GM20431 (cell line): ENCODE data around the gene GNL2.

Experiments used
- in situ Hi-C: fragments of 300-500 bp; cut with MseI, MboI; formaldehyde crosslinking; loops from one replicate; pipeline ENCODE4 v1.15.0; 2020; ENCODE audit warnings: low sequenced_read_pairs; ENCODE audit not compliant: unreplicated experiment

The GNL2 gene

DNA sequence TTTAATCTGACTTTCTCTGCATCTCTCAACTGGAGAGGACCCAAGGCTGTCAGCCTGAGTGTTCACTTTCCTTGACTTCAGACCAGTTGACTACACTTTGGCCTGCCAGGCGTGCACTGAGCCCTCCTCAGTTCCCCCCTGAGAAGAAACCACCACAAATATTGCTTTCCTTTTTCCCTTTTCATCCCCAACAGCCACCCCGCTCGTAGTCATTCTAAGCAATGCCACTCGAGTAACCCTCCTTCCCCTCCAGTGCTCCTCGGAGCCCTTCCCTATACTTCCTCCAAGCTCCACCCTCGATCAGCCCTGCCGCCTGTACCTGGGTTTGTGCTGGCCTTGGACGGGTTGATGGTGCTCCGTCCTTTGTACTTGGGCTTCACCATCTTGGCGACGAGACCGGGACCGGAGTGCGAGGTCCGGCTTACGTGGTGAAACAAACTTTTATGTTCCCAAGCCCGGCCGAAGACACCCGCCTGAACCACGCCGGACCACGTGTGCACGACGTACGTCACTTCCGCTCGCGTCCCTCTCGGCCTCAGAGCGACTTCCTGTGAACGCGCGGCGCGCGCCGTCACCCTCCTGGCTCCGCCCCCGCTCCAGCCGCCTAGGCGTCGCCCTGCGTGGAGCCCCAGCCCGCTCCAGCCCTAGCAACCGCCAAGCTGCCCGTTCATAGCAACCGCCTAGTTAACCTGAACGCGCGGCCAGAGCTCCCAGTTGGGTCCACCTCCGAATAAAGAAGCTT lies at the start of gene GNL2:
Gene GNL2, minus strand, starts transcription at position 498 of the 742 bp plus-strand sequence. Its CDS starts 115 bp downstream, at position 383.
- in situ Hi-C loops = no loop called here

GRCh38 chr1:37641059-37641458 lies 45.3 kb upstream of the GNL2 start:
- in situ Hi-C loops = no loop called here

GRCh38 chr1:37636435-37636834 lies 40.7 kb upstream of the GNL2 start:
- in situ Hi-C loops = no loop called here

- in situ Hi-C loops = no loop called here
Observed at GRCh38 chr1:37634992-37635902, 39.5 kb upstream of the GNL2 start.

DNA sequence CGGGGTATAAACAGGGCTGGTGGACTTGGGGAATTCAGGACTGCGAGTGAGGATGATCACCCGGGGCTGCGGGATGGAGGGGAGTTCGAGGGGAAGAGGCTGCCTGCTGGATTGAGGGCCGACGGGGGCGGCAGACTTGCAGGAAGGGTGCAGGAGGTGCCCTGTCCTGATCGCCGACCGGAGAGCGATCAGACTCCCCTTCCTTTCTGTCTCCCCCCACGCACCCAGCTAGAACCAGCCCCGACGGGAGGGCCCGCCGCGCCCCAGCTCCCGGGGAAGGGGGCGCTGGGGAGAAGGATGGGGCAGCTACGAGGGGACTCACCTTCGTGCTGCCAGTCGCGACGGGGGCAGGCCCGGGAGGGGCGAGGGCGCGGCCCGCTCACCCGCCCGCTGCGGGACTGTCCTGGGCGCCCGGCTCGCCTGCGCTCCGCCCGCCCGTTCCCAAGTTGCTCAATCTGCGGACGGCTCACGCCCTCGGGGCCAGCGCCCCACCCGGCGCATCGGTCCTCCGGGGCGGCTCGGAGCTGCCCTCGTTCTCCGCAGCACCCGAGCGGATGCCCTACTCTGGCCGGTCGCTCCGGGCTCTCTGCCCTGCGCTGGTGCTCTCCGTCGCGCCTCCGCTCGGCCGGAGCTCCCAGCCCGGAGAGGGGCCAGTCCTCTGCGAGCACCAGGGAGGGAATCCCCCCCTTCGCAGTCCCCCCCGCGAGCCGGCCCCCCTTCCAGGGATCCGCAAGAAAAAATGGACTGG lies 38.7 kb upstream of the GNL2 start, which contains the start of gene RSPO1:
Gene RSPO1, minus strand, starts transcription at position 649 of the 748 bp plus-strand sequence. CDS start 5,231 bp downstream, outside the sequence.
- in situ Hi-C loops = no loop called here

DNA sequence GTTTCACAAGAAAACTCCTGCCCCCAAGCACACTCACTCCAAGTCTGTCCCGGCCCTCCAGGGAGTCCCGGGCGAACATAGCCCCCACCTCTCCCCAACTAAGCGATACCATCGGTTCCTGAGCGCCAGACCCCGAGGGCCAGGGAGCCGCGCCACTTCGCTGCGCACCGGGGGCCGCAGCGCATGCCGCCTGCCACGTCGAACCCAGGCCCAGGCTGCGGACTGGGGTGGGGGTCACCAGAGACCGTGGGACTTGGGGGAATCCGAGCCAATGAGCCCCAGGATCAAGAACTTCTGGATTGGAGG lies 38.2 kb upstream of the GNL2 start:
- in situ Hi-C loops = no loop called here

GRCh38 chr1:37633040-37633937 lies 37.6 kb upstream of the GNL2 start:
- in situ Hi-C loops = no loop called here

DNA sequence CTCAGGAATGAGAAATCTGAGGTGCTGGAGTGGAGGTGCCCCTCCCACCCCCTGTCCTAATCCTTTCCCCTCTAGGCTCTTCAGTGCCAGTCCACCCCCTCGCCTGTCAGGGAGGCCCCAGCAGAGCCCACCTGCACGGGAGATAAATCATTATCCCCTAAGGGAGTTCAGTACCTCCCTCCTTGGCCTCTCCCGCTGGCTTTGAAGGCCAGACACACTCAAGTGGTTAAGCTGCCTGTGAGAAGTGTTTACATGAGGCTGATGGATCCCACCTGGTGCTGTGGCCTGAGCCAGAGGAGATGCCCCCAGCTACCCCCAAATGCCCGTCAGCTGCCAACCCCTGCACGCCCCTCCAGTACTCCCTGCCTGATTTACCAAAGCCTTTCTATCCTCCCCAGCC lies 35.3 kb upstream of the GNL2 start:
- in situ Hi-C loops = no loop called here

DNA sequence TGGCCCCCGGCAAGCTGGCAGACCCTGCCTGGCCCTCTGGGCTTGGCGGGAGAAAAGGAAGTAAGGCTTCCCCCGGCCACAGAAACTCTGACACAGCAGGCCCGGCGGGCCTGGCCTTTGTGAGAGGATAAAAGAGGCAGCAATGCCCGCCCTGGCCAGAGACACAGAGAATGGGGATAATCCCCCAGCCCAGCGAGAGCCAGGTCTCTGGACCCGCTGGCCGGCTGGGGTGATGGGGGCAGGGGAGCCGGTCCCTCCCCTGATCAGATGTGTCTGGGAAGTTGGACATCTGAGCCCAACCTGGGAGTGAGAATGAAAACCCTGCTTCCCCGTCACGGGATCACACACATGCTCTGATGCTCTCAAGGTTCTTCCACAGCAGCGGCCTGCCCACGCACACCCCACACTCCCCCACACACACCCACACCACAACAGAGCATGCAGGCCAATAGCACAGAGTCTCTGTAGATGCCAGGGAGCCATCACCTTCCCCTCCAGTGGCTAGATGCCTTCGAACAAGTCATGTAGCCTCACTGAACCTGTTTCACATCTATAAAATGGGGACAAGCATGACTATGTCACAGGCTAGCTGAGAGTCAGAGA lies 34.8 kb upstream of the GNL2 start:
- in situ Hi-C loops = no loop called here

DNA sequence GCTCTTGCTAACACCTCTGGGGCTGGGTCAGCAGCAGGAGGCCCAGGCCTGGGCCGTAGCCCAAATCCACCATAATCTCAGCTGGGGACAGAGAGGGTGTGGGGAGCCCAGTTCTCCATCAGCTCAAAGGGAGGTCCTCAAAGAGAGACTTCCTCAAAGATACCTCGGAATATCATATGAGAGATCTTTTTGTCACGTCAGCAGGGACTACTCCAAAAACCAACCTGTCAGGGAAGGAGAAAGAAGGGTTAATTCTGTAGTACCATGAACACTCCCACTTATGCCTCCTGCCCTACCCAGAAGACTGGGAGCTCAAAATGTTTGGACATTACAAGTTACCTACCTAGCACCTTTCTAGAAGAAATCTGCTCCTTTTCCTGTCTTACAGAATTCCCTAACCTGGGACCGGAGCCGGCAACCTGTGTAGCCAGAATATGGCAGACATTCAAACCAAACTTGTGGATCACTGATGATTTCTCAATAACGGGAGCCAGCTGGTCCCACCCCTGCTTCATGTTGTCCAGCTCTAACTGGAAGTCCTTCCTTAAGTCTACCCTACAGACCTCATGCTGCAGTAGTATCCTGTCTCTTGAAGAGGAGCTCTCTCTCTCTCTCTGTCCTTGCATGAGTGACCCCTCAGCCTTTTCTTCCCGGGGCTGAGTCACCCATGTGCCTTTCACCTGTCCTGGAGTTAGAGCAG lies 34.1 kb upstream of the GNL2 start:
- in situ Hi-C loops = no loop called here

DNA sequence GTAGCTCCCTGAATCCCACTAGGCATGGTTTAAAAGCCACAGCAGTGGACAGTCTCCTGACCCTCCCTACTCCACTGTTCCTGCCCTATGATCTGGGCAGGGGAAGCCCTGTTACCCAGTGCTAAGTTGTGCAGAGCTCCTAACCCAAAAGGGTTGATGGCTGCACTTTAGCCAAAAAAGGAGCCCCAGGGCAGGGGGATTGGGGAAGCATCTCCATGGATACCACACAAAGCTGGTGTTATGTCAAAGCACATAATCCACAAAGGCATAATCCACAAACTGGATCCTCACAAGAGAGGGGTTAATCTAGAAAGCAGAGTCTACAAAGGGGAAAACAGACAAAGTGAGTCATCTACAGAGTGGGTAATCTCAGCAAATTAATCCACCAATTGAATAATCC lies 33.3 kb upstream of the GNL2 start:
- in situ Hi-C loops = no loop called here

DNA sequence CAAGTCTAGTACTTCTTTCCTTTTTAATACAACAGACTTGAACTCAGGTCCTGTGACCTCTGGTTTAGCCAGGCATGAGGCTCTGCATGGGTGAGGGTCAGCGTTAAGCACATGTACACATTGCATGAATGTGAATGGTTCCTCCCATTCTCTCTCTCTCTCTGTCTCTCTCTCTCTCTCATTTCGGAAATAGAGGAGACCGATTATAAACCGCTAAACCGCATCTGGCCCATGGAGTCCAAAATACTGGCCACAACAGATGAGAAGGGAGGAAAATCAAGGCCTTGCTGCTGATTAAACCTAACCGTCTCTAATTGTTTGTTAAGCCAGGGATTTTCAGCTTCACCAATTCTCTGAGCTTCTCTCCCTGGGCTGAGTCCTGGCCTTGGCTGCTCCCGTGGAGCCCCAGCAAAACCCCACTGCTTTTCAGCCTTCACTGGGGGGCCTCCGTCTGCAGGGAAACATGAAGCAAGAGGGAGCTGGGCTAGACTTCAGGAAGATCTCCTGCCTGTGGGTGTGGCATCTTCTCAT lies 32.4 kb upstream of the GNL2 start:
- in situ Hi-C loops = no loop called here

GRCh38 chr1:37622131-37622530 lies 26.4 kb upstream of the GNL2 start:
- in situ Hi-C loops = no loop called here

GRCh38 chr1:37621326-37621870 lies 25.7 kb upstream of the GNL2 start:
- in situ Hi-C loops = no loop called here

DNA sequence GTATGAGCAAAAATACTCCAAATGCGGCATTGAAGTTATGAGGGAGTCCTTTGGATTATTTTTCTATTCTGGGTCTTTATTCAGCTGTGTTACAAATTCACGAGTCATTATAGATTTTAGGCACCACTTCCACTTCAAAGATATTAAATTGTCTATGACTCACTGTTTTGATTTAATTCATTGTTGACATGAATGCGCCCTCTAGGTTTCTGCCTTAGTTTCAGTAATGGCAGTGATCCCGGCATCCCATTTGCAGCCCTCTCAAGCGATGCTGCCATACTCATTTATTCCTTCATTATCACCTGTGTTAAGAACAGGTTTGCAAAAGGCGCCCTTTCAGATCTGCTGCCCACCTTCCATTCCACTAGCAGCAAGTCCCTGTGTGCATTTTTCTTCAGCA lies 25.0 kb upstream of the GNL2 start:
- in situ Hi-C loops = no loop called here

- in situ Hi-C loops = no loop called here
Observed at GRCh38 chr1:37616330-37616729, 20.6 kb upstream of the GNL2 start.

DNA sequence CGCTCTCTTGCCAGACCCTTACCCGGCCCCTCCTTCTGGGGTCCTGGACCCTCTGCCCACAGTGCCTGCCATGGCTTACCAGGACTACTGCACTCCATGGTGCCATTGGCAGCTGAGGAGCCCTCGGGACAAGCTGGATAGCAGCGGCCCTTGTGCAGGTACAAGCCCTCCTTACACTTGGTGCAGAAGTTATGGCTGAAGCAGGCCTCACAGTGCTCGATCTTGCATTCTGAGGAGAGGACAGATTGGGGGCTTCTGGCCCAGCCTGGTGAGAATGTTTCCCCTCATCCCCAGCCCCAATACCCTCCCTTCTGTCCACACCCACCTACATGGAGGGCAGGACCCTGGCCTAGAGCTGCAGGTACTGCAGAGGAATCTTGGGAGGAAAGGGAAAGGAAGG lies 18.4 kb upstream of the GNL2 start:
- in situ Hi-C loops = no loop called here

- in situ Hi-C loops = no loop called here
Observed at GRCh38 chr1:37612186-37612585, 16.4 kb upstream of the GNL2 start.
